GM10248 (cell line): ENCODE data around the gene FAM131B.

Experiments used
- CTCF ChIA-PET: fragments of 300-600 bp; sonication (Branson Sonifier 250); formaldehyde crosslinking; extraction: SDS; loops from one replicate; lab custom pipeline; 2021; ENCODE audit warnings: antibody characterized with exemption; lab: Yijun Ruan, JAX
- POLR2A ChIA-PET: fragments of 350-650 bp; sonication (Branson Sonifier 250); formaldehyde crosslinking; extraction: SDS; loops from one replicate; lab custom pipeline; 2020; ENCODE audit warnings: antibody characterized with exemption; lab: Yijun Ruan, JAX
- DNase-seq: peaks from one replicate; pipeline ENCODE4 v3.0.0; 2012; ENCODE audit errors: extremely low spot score
- TF ChIP-seq, protein P1 (sequence below): IDR thresholded peaks from 2 replicates; pipeline ENCODE4 v1.5.1; 2012; ENCODE audit warnings: mild to moderate bottlenecking, low read depth; ENCODE audit errors: extremely low read depth, missing control alignments, control extremely low read depth

The FAM131B gene

DNA sequence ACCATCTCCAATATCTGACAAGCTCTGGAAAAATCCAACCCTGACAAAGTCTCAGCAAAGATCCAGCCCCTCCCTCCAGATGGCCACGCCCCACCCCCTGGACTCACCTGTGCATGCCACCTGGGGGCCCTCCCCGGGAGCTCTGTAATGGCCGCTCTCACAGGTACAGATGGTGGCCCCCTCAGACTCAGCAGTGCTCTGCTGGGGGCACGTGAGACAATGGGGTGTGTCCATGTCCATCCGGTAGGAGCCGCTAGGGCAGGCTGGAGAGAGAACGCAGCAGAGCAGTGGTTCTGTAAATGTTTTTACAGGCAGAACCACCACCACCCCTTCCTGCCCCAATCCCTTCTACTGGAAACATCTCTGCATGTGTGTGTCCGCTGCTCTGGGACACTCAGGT, 36.6 kb upstream of the FAM131B start:
- no peak for DNase-seq
- ChIA-PET POLR2A (no interaction called here), CTCF (interaction anchor here (3.2 to 4.7 kb wide), 2 partner anchors 17 to 19 kb away, joined by 15 to 26 read pairs; no protein-coding TSS in a partner anchor)
- TF ChIP-seq, protein P1, sequence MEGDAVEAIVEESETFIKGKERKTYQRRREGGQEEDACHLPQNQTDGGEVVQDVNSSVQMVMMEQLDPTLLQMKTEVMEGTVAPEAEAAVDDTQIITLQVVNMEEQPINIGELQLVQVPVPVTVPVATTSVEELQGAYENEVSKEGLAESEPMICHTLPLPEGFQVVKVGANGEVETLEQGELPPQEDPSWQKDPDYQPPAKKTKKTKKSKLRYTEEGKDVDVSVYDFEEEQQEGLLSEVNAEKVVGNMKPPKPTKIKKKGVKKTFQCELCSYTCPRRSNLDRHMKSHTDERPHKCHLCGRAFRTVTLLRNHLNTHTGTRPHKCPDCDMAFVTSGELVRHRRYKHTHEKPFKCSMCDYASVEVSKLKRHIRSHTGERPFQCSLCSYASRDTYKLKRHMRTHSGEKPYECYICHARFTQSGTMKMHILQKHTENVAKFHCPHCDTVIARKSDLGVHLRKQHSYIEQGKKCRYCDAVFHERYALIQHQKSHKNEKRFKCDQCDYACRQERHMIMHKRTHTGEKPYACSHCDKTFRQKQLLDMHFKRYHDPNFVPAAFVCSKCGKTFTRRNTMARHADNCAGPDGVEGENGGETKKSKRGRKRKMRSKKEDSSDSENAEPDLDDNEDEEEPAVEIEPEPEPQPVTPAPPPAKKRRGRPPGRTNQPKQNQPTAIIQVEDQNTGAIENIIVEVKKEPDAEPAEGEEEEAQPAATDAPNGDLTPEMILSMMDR: no peak

DNA sequence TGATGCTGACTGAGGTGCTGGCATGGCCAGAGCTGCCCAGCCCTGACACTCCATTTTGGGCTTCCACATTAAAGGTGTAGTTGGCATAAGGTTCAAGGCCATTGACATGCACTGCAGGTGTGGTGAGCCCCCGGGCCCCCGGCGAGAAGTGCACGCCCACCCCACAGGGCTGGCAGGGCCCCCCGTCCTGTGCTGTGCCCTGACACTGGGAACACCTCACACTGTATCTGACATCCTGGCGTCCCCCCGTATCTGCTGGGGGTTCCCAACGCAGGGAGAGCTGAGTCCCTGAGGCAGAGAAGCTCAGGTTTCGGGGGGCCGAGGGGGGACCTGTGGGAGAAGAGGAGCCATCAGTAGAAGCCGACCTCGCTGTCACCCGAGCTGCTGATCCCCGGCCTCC, 36.1 kb upstream of the FAM131B start:
- CTCF ChIA-PET: interaction anchor here (3.2 to 4.7 kb wide), 2 partner anchors 18 to 19 kb away, joined by 15 to 26 read pairs; no protein-coding TSS in a partner anchor
- POLR2A ChIA-PET: no interaction called here
- DNase-seq: no peak
- TF ChIP-seq, protein P1: no peak

DNA sequence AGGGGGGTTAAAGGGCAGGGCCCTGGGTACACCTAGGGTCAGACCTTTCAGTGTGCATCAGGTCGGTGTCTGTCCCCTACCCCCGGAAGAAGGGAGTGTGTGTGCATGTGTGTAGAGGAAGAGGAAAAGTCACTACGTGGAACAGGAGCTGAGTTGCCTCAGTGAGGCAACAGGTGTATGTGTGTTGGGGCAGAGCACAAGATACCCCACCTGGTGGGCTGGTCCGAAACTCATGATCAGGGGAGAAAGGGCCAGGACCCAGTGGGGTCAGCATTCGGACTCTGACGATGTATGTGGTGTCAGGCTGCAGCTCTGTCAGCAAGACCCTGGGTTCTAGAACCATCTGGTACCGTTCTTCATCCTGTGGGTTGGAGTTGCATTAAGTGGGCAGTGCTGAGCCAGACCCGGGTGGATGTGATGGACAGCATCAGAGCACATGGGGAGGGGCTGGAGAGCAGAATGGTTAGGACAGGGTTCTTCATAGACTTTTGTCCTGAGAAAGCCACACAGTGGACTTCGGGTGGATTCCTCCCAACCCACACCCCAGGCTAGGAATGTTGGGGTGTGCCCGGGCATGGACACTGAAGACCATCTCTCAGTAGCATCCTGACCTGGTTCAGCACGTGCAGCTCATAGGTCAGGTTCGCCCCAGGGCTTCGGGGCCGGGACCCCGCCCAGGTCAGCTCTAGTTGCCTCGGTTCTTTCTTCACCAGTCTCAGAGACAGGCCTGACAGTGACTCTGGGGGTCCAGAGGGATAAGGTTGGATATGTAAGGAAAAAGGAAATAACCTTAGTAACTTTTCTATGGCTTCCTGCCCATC, 35.4 kb upstream of the FAM131B start:
- POLR2A ChIA-PET: no interaction called here
- TF ChIP-seq, protein P1: no peak
- DNase-seq: no peak
- CTCF ChIA-PET: interaction anchor here (0.6 to 4.7 kb wide), 4 partner anchors 10 to 18 kb away, joined by 3 to 26 read pairs (median 12); no protein-coding TSS in a partner anchor

DNA sequence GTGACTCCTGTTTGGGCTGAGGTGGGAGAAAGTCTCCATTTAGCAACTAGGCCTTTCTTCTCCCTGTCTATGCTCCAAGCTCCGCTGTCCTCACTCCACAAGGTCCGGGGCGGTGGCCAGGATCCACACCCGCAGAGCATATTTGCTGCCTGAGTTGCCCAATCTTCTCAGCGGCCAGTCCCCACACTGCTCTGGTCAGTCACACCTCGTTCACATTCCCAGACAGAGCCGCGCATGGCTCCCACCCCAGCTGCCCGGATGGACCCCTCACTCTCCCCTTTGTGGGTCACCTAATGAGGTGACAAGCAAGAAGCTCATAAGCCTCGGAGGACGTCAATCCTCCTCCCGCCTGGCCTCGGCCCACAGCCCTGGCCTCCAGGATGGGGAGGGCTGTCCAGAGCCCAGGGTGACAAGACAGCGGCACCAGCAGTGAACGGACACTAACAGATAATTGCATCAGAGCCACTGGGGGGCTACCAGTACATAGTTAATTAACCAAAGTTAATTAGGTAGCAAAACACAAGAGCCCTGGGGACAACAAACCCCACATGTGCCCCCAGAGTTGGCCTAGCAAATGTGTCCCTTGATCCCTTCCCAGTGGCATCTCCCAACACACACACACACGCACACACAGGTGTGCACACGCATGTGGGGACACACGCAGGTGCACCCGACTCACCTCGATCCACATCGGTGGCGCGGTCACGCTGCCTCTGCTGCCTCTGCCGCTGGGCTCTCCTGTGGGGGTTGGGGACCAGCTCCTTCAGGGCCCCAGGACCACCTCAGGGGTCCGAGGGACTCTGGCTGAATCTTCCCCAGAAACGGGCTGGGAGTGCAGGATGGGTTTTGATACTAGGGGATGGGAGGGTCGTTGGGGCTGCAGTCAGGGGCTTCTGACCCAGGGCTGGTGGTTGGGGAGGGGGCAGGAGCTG, 34.4 kb upstream of the FAM131B start:
- DNase-seq: no peak
- POLR2A ChIA-PET: no interaction called here
- TF ChIP-seq, protein P1: no peak
- CTCF ChIA-PET: interaction anchor here (2.1 to 4.7 kb wide), 3 partner anchors 13 to 19 kb away, joined by 8 to 26 read pairs (median 15); no protein-coding TSS in a partner anchor

DNA sequence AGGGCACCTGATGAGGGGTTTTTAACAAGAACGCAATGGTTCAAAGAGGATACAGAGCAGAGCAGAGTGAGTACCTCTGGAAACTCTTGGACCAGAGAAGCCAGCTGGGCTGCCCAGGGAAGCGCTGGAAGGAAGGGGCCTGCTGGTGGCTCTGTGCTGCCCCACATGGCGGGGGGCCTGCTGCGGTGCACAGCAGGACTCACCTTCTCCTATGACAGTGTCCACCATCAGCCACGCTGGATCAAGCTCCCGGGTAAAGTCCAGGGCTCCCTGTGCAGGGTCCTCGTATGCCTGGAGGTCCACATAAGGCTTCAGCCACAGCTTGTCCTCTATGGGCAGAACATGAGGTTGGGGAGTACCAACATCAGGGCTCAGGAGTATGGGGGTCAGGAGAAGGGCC, 33.7 kb upstream of the FAM131B start:
- POLR2A ChIA-PET: no interaction called here
- no peak for DNase-seq
- TF ChIP-seq, protein P1: no peak
- CTCF ChIA-PET: interaction anchor here (1.5 to 4.7 kb wide), 4 partner anchors 12 to 27 kb away, joined by 5 to 26 read pairs (median 12); no protein-coding TSS in a partner anchor
